Endothelial cell of umbilical vein (primary cell): ENCODE results near the gene FAAH. TPM values are rescaled to one million over a fixed set of nuclear protein-coding genes. Genes with fewer than 3 reads are reported as not detected.

Experiments used
- BruUV-seq: library from RNA; stranded (reverse); fragments of 400-500 nt; replicated peaks from 2 replicates; lab custom pipeline; 2021; lab: Mats Ljungman, UMichigan
- CTCF ChIA-PET: fragments of 300-600, 350-600 bp; sonication (Branson Sonifier 250); formaldehyde crosslinking; loops from one replicate; lab custom pipeline; 2021; ENCODE audit warnings: antibody characterized with exemption, inconsistent platforms; lab: Charles Lee
- POLR2A ChIA-PET: fragments of 300-600, 350-600 bp; sonication (Branson Sonifier 250); formaldehyde crosslinking; loops from one replicate; lab custom pipeline; 2021; ENCODE audit warnings: antibody characterized with exemption, inconsistent platforms; lab: Charles Lee
- DNase-seq: peaks from one replicate; pipeline ENCODE4 v3.0.0-alpha.2; 2011; ENCODE audit warnings: low read depth, low spot score
- FAIRE-seq: peaks from 2 replicates; lab custom pipeline; 2011; peaks lifted over from hg19 to GRCh38; lab: Jason Lieb, UNC
- H2AFZ ChIP-seq: 2 replicates; pipeline ENCODE4 v1.6.0; 2012; ENCODE audit warnings: low read depth, low read length, control low read depth, inconsistent platforms
- H3K27ac ChIP-seq: 2 replicates; pipeline ENCODE4 v1.5.1; 2011; ENCODE audit warnings: low read depth, mild to moderate bottlenecking, control low read depth, low read length, moderate library complexity; ENCODE audit not compliant: insufficient read depth
- H3K27me3 ChIP-seq, 2 experiments: 2 replicates each; pipeline versions ENCODE4 v1.6.0 to v1.6.1; 2011; ENCODE audit warnings: low read length in 2 of 2, mixed read lengths in 1 of 2; ENCODE audit not compliant: control insufficient read depth in 2 of 2, insufficient read depth in 2 of 2
- H3K36me3 ChIP-seq, 2 experiments: 2 replicates in 1 of 2; 3 replicates in 1 of 2; pipeline ENCODE4 v1.5.1; 2011; ENCODE audit warnings: low read length in 2 of 2, mild to moderate bottlenecking in 1 of 2, moderate library complexity in 1 of 2; ENCODE audit not compliant: control insufficient read depth in 2 of 2, insufficient read depth in 2 of 2; ENCODE audit errors: extremely low read depth in 1 of 2
- H3K4me1 ChIP-seq: 3 replicates; pipeline ENCODE4 v1.5.1; 2011; ENCODE audit warnings: mild to moderate bottlenecking, low read length; ENCODE audit not compliant: control insufficient read depth, insufficient read depth; ENCODE audit errors: extremely low read depth
- H3K4me2 ChIP-seq: 2 replicates; pipeline ENCODE4 v1.6.1; 2011; ENCODE audit warnings: low read length, control low read depth, mixed read lengths; ENCODE audit not compliant: insufficient read depth
- H3K4me3 ChIP-seq, 3 experiments: fragments of 200-600 bp in 1 of 3; sonication (generic), shearing (Covaris generic) in 1 of 3; replicated peaks in 1 of 3; 2 replicates each; pipeline ENCODE4 v1.5.1; 2011 to 2016; ENCODE audit warnings: control low read depth in 3 of 3, low read length in 3 of 3, mild to moderate bottlenecking in 2 of 3, inconsistent platforms in 1 of 3, low read depth in 1 of 3, moderate library complexity in 1 of 3; ENCODE audit not compliant: insufficient read depth in 1 of 3
- H3K79me2 ChIP-seq: 2 replicates; pipeline ENCODE4 v1.6.0; 2012; ENCODE audit warnings: low read length, inconsistent platforms; ENCODE audit not compliant: control insufficient read depth, insufficient read depth
- H3K9ac ChIP-seq: replicated peaks from 2 replicates; pipeline ENCODE3; 2011; ENCODE audit warnings: low read length, control low read depth; ENCODE audit not compliant: insufficient read depth; ENCODE audit errors: extremely low read depth
- H3K9me1 ChIP-seq: replicated peaks from 3 replicates; pipeline ENCODE4 v1.6.0; 2011; ENCODE audit warnings: mild to moderate bottlenecking, low read length; ENCODE audit not compliant: control insufficient read depth, insufficient read depth; ENCODE audit errors: extremely low read depth
- H3K9me3 ChIP-seq: replicated peaks from 2 replicates; pipeline ENCODE4 v1.5.1; 2012; ENCODE audit warnings: low read length, inconsistent platforms; ENCODE audit not compliant: control insufficient read depth, insufficient read depth
- H4K20me1 ChIP-seq: replicated peaks from 2 replicates; pipeline ENCODE3; 2011; ENCODE audit warnings: mild to moderate bottlenecking, low read length; ENCODE audit not compliant: control insufficient read depth, insufficient read depth; ENCODE audit errors: extremely low read depth
- CTCF ChIP-seq, 2 donors: IDR thresholded peaks; 1 replicate in 1 of 2; 2 replicates in 1 of 2; pipeline ENCODE4 v1.5.1; 2011; ENCODE audit warnings: low read length in 2 of 2, mild to moderate bottlenecking in 2 of 2, moderate library complexity in 2 of 2, control low read depth in 1 of 2, inconsistent platforms in 1 of 2, low read depth in 1 of 2; ENCODE audit not compliant: insufficient read depth in 1 of 2; ENCODE audit errors: extremely low read depth in 1 of 2
- EZH2 ChIP-seq: IDR thresholded peaks from 2 replicates; pipeline ENCODE4 v1.6.1; 2012; ENCODE audit warnings: borderline replicate concordance, low read depth, mild to moderate bottlenecking, moderate library complexity, low read length, inconsistent platforms; ENCODE audit not compliant: severe bottlenecking
- FOS ChIP-seq: IDR thresholded peaks from 2 replicates; pipeline ENCODE4 v1.6.1; 2011; ENCODE audit warnings: mild to moderate bottlenecking, low read length, moderate library complexity, borderline replicate concordance; ENCODE audit not compliant: insufficient read depth
- GATA2 ChIP-seq: IDR thresholded peaks from 2 replicates; pipeline ENCODE4 v1.7.0; 2011; ENCODE audit warnings: low read depth, mild to moderate bottlenecking, moderate library complexity, mixed read lengths, low read length; ENCODE audit not compliant: insufficient read length, insufficient read depth
- MYC ChIP-seq: IDR thresholded peaks from one replicate; pipeline ENCODE4 v1.6.1; 2011; ENCODE audit warnings: mild to moderate bottlenecking, low read depth, low read length
- dilution Hi-C: fragments of 300-500 bp; cut with MboI; formaldehyde crosslinking; loops from one replicate; pipeline ENCODE4 v1.15.0; 2019; ENCODE audit warnings: low sequenced_read_pairs; ENCODE audit not compliant: extremely low pct_ligation_motif_present
- intact Hi-C: fragments of 100-400 bp; cut with micrococcal nuclease; formaldehyde crosslinking; loops from one replicate; pipeline ENCODE4 v1.10.0; 2022
- polyA plus RNA-seq, 4 experiments: library from polyadenylated mRNA; depleted of rRNA in 3 of 4; stranded (reverse) in 3 of 4; unstranded in 1 of 4; fragments of >200 nt; gene quantifications; 2 replicates each; pipeline versions ENCODE4 v1.2.1 to v1.2.3, GENCODE V29; 2011 to 2012; ENCODE audit warnings: missing spikeins in 1 of 4
- total RNA-seq: library from RNA; stranded (reverse); gene quantifications from 2 replicates; pipeline ENCODE4 v1.2.3, GENCODE V29; 2021

FAAH gene
- total and polyA plus RNA-seq, 2 donors (not counting 3 experiments of a cell fraction or from before 2014, with no cell fraction given) = 0.47 to 1.5 TPM

- H3K4me2 ChIP-seq = no peak overlapping the region
- H4K20me1 ChIP-seq = no peaks in the 10 kb centered on the region
- no peaks in the 10 kb centered on the region for H3K4me1 ChIP-seq
- H3K36me3 ChIP-seq = no peaks in the 10 kb centered on the region
- H2AFZ ChIP-seq = no peak overlapping the region
- no peaks in the 10 kb centered on the region for H3K79me2 ChIP-seq
- ChIA-PET CTCF (no interaction called here), POLR2A (no interaction called here)
- H3K27ac ChIP-seq = no peak overlapping the region
- peak; percentile 33 to 48 for TF ChIP-seq CTCF (IDR thresholded peaks at IDR 0.05; ENCODE audit: extremely low read depth in 1 of 2, insufficient read depth in 1 of 2, low read depth in 1 of 2, low read length in 2 of 2)
- TF ChIP-seq EZH2 = no peak
- H3K9me1 ChIP-seq = no peaks in the 10 kb centered on the region
- DNase-seq = no peak
- intact Hi-C loops = no loop called here
- no peak for FAIRE-seq
- BruUV-seq = no TSS peak
- no peaks in the 10 kb centered on the region for H3K9me3 ChIP-seq
- H3K27me3 ChIP-seq = peaks cover 0 to 1% of the 10 kb centered on the region in 2 experiments
- dilution Hi-C loops = no loop called here
- H3K9ac ChIP-seq = no peak overlapping the region
- H3K4me3 ChIP-seq = no peak overlapping the region
Measured at GRCh38 chr1:46411601-46412341, 17.7 kb downstream of the FAAH start.

GRCh38 chr1:46412893-46413595 lies 18.9 kb downstream of the FAAH start:
- H3K27me3 ChIP-seq = peaks cover 0 to 1% of the 10 kb centered on the region in 2 experiments
- TF ChIP-seq GATA2 (no peak), MYC (no peak), FOS (no peak), EZH2 (no peak)
- ChIA-PET CTCF (interaction anchor here (1.5 kb wide), 1 partner anchor 13 kb away, joined by 4 read pairs; no protein-coding TSS in a partner anchor), POLR2A (no interaction called here)
- H4K20me1 ChIP-seq = no peaks in the 10 kb centered on the region
- intact Hi-C loops (no loop called here), dilution Hi-C loops (no loop called here)
- BruUV-seq = no TSS peak
- H3K79me2 ChIP-seq = no peaks in the 10 kb centered on the region
- no peaks in the 10 kb centered on the region for H3K4me1 ChIP-seq
- FAIRE-seq (no peak), DNase-seq (no peak)
- H3K9me3 ChIP-seq = no peaks in the 10 kb centered on the region
- H3K9me1 ChIP-seq = no peaks in the 10 kb centered on the region
- no peaks in the 10 kb centered on the region for H3K36me3 ChIP-seq
- H3K9ac ChIP-seq = no peak overlapping the region
- H3K4me2 ChIP-seq = no peak overlapping the region
- H3K4me3 ChIP-seq = no peak overlapping the region
- no peak overlapping the region for H3K27ac ChIP-seq
- H2AFZ ChIP-seq = no peak overlapping the region
